Loucy (cell line): ENCODE measurements around the gene IBA57.

Experiments used
- CTCF ChIP-seq: fragments of 200-600 bp; sonication (generic); conservative IDR thresholded peaks from 2 replicates; pipeline ENCODE4 v1.5.1; 2014; ENCODE audit warnings: mild to moderate bottlenecking, antibody characterized with exemption, low read length
- EZH2phosphoT487 ChIP-seq: fragments of 200-600 bp; IDR thresholded peaks from 2 replicates; pipeline ENCODE4 v1.6.1; 2018; ENCODE audit warnings: antibody characterized with exemption, mild to moderate bottlenecking, moderate library complexity, borderline replicate concordance

- TF ChIP-seq CTCF (no peak), EZH2phosphoT487 (no peak)
These were observed 3.1 kb downstream of the IBA57 start for GRCh38 chr1:228168563-228169270.
